Measurements from ENCODE around the gene NIN.

The NIN gene

DNA sequence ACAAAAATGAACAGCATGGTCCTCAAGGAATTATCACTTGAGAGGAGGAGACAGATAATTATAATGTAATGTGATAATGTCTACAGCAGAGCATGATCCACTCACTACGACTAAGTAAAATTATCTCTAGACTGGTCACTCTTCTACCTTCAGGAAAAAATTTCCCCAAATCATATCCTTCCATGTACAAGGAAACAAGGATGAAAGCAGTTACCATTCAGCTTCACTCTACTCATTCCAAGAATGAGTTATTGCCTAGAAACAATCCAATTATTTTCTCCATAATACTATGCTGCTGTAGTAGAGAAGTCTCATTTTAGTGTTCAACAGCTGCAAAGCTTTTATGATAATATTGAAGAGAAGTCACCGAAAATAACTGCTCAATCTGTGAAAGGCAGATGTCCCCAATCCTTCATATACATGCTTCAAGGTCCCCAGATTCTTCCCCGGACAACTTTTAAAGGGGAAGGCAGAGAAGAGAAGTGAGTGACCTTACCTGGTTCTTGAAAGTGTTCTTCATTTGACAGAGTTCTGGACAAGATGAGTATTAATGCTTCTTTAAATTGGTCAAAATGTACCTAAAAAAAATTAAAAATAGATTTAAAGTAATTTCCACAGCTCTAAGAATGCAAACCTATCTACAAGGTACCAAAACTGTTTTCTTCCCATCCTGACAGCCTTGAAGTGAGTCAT is 24.6 kb downstream of the NIN start:
- Histone ChIP-seq H3K9ac (ENCODE audit: insufficient read length) (no peak overlapping the region), H3K27ac (no peak overlapping the region), H3K4me3 (no peak overlapping the region), H3K36me3 (ENCODE audit: insufficient read depth, low read length) (peaks cover 14% of the 10 kb centered on the region), H3K9me3 (ENCODE audit: low read depth, low read length) (no peaks in the 10 kb centered on the region)
- DNase-seq (ENCODE audit: low read depth, low spot score), result no peak
- TF ChIP-seq EZH2 (IDR thresholded peaks at IDR 0.05) (no peak), FOXP2 (optimal IDR thresholded peaks at IDR 0.05; ENCODE audit: control extremely low read depth, extremely low read length, insufficient read depth) (no peak), POLR2AphosphoS5 (IDR thresholded peaks at IDR 0.05; ENCODE audit: borderline replicate concordance, low read depth, low read length) (no peak)

DNA sequence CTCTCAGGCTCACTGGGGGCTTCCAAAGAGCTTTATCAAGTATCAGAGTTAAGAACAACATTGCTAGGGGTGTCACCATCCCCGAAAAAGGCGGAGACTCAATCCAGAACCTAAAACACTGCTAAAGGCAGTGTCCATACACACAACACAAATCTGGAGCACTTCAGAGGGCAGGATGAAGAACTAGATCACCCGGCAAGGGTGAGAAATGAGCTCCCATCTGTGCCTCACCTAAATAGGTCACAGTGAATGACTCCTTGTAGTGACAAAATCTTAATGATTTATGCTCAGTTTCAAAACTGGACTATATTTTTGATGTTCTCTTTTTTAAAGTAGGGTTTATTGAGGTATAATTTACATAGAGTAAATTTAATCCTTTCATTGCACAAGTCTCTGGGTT is 25.6 kb downstream of the NIN start:
- no peak for DNase-seq (ENCODE audit: low read depth, low spot score)
- Histone ChIP-seq H3K9me3 (ENCODE audit: low read depth, low read length) (no peaks in the 10 kb centered on the region), H3K27ac (no peak overlapping the region), H3K4me3 (no peak overlapping the region), H3K36me3 (ENCODE audit: insufficient read depth, low read length) (peaks cover 14% of the 10 kb centered on the region), H3K9ac (ENCODE audit: insufficient read length) (no peak overlapping the region)
- no peak for TF ChIP-seq EZH2 (IDR thresholded peaks at IDR 0.05)
- TF ChIP-seq FOXP2 (optimal IDR thresholded peaks at IDR 0.05; ENCODE audit: control extremely low read depth, extremely low read length, insufficient read depth), result no peak
- TF ChIP-seq POLR2AphosphoS5 (IDR thresholded peaks at IDR 0.05; ENCODE audit: borderline replicate concordance, low read depth, low read length), result no peak

DNA sequence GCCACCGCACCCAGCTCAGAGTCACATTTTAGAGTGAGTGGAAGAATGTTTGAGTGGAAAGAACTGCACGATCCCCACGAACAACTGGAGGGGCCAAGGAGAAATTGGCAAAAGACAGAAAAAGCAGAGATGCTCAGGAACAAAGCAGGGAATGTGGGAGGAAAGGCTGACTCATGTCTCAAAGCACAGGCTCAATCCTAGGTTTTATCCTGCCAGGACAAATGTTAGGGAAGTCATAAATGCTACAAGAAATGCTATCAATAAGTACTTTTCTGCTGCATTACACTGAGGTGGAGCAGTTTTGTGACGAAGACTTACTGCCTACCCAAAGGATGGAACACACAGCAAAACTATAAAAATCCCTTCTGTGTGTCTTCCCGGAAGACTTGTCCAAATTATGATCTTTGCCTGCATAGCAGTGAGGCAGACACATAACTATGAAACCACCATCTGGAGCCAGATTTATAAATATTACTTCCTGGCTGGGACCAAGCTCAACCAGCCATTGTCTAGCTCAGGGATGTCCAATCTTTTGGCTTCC is 26.7 kb downstream of the NIN start:
- Histone ChIP-seq H3K9me3 (ENCODE audit: low read depth, low read length) (no peaks in the 10 kb centered on the region), H3K27ac (no peak overlapping the region), H3K36me3 (ENCODE audit: insufficient read depth, low read length) (peaks cover 14% of the 10 kb centered on the region), H3K9ac (ENCODE audit: insufficient read length) (no peak overlapping the region), H3K4me3 (no peak overlapping the region)
- no peak for DNase-seq (ENCODE audit: low read depth, low spot score)
- TF ChIP-seq FOXP2 (optimal IDR thresholded peaks at IDR 0.05; ENCODE audit: control extremely low read depth, extremely low read length, insufficient read depth) (no peak), POLR2AphosphoS5 (IDR thresholded peaks at IDR 0.05; ENCODE audit: borderline replicate concordance, low read depth, low read length) (no peak)

DNA sequence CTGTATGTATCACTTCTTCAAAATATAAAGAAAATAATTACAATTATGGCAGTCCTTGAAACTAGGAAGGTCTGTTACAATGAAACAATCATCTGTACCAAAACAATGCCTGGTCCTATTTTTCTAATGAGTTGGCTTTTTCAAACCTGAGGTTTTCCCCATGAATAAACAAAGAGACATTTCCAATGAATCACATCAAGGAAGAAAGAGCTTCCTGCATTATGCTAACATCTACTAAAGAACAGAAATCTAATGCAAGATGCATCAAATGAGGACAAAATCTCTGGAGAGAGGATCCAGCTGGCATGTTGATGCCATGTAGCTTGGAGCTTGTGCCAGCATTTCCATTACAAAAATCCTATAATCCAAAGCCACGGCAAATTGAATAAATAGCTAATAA is 29.3 kb downstream of the NIN start:
- Histone ChIP-seq H3K4me3 (no peak overlapping the region), H3K36me3 (ENCODE audit: insufficient read depth, low read length) (peaks cover 12% of the 10 kb centered on the region), H3K9ac (ENCODE audit: insufficient read length) (no peak overlapping the region), H3K27ac (0 out of 2 replicates have a peak overlapping the region, but pooled peaks have one; percentile 20), H3K9me3 (ENCODE audit: low read depth, low read length) (no peaks in the 10 kb centered on the region)
- no peak for TF ChIP-seq FOXP2 (optimal IDR thresholded peaks at IDR 0.05; ENCODE audit: control extremely low read depth, extremely low read length, insufficient read depth)
- no peak for TF ChIP-seq POLR2AphosphoS5 (IDR thresholded peaks at IDR 0.05; ENCODE audit: borderline replicate concordance, low read depth, low read length)
- TF ChIP-seq EZH2 (IDR thresholded peaks at IDR 0.05), result no peak
- DNase-seq (ENCODE audit: low read depth, low spot score), result no peak

DNA sequence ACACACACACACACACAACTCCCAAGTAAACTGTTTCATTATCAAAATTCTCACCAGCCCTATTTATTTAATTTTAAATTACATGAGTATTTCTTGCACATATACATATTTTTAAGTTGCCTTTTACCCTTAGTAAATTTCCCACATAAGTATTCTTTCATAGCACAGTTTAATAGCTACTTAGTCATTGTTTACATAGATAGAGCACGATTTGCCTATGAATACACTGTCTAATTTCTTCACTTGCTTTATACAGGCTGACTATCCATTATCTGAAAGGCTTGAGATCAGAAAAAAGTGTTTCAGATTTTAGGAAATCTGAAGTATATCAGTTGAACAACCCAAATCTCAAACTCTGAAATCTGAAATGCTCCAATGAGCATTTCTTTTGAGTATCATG is 30.9 kb downstream of the NIN start:
- DNase-seq (ENCODE audit: low read depth, low spot score), result no peak
- Histone ChIP-seq H3K9me3 (ENCODE audit: low read depth, low read length) (no peaks in the 10 kb centered on the region), H3K27ac (no peak overlapping the region), H3K36me3 (ENCODE audit: insufficient read depth, low read length) (peaks cover 3% of the 10 kb centered on the region; the same call in 1 of the 2 replicates), H3K4me3 (no peak overlapping the region), H3K9ac (ENCODE audit: insufficient read length) (no peak overlapping the region)
- no peak for TF ChIP-seq EZH2 (IDR thresholded peaks at IDR 0.05)
- TF ChIP-seq POLR2AphosphoS5 (IDR thresholded peaks at IDR 0.05; ENCODE audit: borderline replicate concordance, low read depth, low read length), result no peak
- TF ChIP-seq FOXP2 (optimal IDR thresholded peaks at IDR 0.05; ENCODE audit: control extremely low read depth, extremely low read length, insufficient read depth), result no peak

DNA sequence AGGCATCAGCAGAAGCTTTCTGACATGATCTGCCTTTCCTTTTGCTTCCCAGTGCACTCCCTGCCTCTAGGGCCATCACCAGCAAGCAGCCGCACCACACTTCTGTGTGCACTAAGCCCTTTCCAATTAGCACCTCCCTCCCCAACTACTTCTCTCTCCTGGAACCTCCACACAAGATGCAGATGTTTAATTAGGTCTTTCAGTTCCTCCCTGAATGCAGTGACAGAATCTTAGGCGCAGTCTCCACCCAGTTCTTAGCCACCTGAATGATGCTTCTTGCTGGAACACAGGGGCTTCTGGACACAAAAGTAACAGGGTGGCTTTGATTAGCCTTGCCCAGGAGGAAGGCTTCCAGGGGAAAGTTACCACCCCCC is 32.9 kb downstream of the NIN start:
- Histone ChIP-seq H3K36me3 (ENCODE audit: insufficient read depth, low read length) (peaks cover 3% of the 10 kb centered on the region; the same call in 1 of the 2 replicates), H3K4me3 (no peak overlapping the region), H3K9me3 (ENCODE audit: low read depth, low read length) (no peaks in the 10 kb centered on the region), H3K27ac (no peak overlapping the region), H3K9ac (ENCODE audit: insufficient read length) (no peak overlapping the region)
- no peak for TF ChIP-seq EZH2 (IDR thresholded peaks at IDR 0.05)
- TF ChIP-seq FOXP2 (optimal IDR thresholded peaks at IDR 0.05; ENCODE audit: control extremely low read depth, extremely low read length, insufficient read depth), result no peak
- no peak for TF ChIP-seq POLR2AphosphoS5 (IDR thresholded peaks at IDR 0.05; ENCODE audit: borderline replicate concordance, low read depth, low read length)
- DNase-seq (ENCODE audit: low read depth, low spot score), result no peak

DNA sequence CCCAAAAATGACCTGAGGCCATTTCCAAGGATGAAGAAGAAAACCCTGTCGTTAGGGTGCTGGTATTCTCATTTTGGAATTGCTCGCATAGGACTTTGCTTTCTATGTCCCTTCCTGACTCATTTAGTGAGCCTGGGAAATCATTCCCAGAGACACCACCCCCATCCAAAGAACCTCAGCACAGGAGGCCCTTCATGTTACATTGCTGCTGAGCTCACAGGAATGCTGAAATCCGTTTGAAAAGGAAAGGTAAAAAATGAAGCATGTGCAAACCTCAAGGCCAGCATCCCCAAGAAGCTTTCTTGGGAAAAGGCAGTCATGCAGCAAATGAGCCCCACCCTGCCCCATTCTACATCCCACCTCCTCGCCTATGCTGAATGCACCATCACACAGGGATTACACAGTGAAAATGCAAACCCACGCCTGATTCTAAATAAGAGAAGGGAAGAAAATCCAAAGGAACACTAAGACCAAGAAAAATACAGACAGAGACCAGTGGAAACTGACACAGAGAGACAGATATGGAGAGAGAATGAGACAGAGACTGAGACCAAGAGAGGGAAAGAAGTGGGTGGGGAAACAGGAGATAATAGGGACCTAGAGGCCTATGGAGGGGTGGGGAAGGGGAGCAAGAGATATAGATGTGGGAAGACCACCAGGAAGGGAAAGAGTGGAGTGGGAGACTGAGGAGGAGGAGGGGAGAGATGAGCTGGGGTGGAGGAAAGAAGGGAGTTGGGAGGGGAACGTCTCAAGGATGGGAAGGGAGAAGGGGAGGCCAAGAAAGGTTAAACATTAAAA is 33.5 kb downstream of the NIN start:
- no peak overlapping the region for H3K27ac ChIP-seq
- DNase-seq (ENCODE audit: low read depth, low spot score), result no peak
- peaks cover 3% of the 10 kb centered on the region; the same call in 1 of the 2 replicates for H3K36me3 ChIP-seq (ENCODE audit: insufficient read depth, low read length)

DNA sequence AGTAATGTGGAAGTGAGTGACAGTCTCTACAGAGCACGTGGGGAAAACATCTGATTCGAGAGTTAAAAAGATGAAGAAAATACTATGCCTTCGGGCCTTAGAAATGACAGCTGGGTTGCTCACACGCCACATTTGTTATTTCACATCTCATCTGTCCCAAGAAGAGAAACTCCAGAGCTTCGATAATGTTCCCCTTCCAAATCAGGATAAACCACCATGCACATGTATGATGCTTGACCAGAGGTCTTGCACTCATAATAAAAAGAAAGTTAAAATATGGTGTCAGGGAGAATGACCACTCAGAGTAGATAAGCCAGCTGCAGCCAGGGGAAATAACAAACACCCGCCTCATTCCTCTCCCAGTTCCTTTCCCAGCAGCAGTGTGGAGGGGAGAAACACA is 34.6 kb downstream of the NIN start:
- H3K9ac ChIP-seq (ENCODE audit: insufficient read length), result no peak overlapping the region
- no peak overlapping the region for H3K27ac ChIP-seq
- TF ChIP-seq FOXP2 (optimal IDR thresholded peaks at IDR 0.05; ENCODE audit: control extremely low read depth, extremely low read length, insufficient read depth), result no peak
- no peak for TF ChIP-seq EZH2 (IDR thresholded peaks at IDR 0.05)
- TF ChIP-seq POLR2AphosphoS5 (IDR thresholded peaks at IDR 0.05; ENCODE audit: borderline replicate concordance, low read depth, low read length), result no peak
- DNase-seq (ENCODE audit: low read depth, low spot score), result no peak
- H3K4me3 ChIP-seq, result no peak overlapping the region
- peaks cover 3% of the 10 kb centered on the region; the same call in 1 of the 2 replicates for H3K36me3 ChIP-seq (ENCODE audit: insufficient read depth, low read length)
- no peaks in the 10 kb centered on the region for H3K9me3 ChIP-seq (ENCODE audit: low read depth, low read length)

More for the DNA sequence above, 33.5 kb downstream of the NIN start:
- no peak overlapping the region for H3K4me3 ChIP-seq
- H3K9me3 ChIP-seq (ENCODE audit: low read depth, low read length), result no peaks in the 10 kb centered on the region
- no peak for TF ChIP-seq POLR2AphosphoS5 (IDR thresholded peaks at IDR 0.05; ENCODE audit: borderline replicate concordance, low read depth, low read length)
- no peak for TF ChIP-seq EZH2 (IDR thresholded peaks at IDR 0.05)
- no peak for TF ChIP-seq FOXP2 (optimal IDR thresholded peaks at IDR 0.05; ENCODE audit: control extremely low read depth, extremely low read length, insufficient read depth)
- H3K9ac ChIP-seq (ENCODE audit: insufficient read length), result no peak overlapping the region
